Stimulated activated CD4-positive, alpha-beta T cell treated with anti-CD3 and anti-CD28 coated beads, Interleukin-12 subunit alpha, Interleukin-12 subunit beta, amount 100 ng/mL, for 48 hours (primary cell): ENCODE results near the gene DHDDS.
"Not testable (repeated sequence)": the region's sequence is repeated elsewhere in the genome, so short reads cannot be mapped to it uniquely, and the experiment has no call there.

ENCODE experiments used
- DNase-seq, 3 donors: peaks; one replicate each; pipeline ENCODE4 v3.0.0-alpha.2; 2020; ENCODE audit warnings: low read depth in 2 of 3, low spot score in 1 of 3

Gene DHDDS

DNA sequence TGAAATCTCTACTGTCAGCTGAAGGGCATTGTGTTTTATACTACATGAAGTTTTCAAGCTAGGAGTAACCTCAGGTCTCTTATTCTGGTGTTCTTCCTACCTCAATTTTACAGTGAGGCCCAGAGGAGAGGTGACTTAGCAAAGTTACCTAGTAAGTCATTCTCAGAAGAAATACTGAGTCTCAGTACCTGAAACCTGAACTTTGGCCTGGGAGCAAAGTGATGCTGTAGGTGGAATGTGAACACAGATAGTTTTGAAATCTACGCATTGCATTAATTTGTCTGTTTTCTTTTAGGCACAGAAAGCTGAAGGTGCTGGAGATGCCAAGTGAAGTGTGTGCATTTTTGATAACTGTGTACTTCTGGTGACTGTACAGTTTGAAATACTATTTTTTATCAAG, 42.7 kb downstream of the DHDDS start:
- DNase-seq: no peak

DNA sequence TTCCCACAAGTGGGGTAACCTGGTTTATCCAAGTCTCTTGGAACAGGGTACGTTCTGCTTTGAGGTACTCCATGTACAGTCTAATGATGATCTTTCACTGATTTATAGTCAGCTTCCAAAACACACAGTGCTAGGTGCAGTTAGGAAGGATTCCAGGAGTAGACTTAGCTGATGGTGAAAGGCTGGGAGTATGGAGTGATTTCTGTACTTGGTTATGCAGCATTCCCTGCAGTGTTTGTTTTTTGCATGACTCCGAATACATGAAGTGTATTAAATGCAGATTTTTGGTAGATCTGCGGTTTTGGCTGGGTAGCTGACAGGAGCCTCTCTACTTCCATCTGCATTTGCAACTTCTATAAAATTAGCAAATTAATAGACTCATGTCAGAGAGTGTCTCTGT, 43.9 kb downstream of the DHDDS start:
- no peak for DNase-seq

DNA sequence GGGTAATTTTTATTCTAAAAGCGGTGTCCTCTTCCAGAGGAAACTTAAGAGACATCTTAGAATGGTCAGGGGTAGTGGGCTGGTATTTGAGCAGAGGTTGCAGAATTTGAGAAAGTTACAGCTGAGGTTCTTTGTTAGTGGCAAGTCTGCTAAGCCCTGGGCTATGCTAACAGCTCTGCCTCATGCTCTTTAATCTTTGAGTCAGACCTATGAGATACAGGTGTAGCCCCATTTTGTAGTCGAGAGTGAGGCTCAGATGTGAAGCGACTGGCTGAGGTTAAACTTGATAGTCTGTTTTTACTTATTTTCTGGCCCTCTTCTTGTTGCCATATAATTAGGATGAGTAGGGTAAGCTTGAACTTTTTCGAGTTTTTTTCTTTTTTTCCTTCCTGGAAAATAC, 44.8 kb downstream of the DHDDS start:
- no peak for DNase-seq

DNA sequence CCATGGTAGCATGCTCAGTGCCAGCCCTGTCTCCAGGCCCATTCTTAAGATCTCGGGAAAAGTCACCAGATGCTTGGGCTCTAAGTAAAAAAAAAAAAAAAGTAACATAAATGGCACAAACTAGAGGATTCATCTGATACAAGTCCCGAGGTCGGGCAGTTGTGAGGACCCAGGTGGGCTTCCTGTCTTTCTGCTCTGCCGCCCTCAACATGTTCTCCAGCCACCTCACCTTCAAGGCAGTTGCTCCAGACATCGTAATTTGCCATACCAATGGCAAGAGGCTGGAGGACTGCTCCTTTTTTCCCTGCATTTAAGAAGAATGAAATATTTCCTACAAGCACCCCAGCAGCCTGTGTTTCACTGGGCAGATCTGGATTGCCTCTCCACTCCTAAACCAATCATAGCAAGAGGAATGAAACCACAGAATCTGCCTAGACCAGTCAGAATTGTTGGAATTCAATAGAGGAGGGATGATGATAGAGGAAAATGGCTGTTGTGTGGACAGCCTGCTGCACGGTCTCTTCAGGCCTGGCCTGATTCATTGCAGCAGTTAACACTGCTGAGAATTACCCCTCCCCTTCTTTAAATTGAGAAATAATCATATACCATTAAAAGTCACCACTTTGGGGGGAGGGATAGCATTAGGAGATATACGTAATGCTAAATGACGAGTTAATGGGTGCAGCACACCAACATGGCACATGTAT, 45.5 kb downstream of the DHDDS start:
- DNase-seq: no peak

DNA sequence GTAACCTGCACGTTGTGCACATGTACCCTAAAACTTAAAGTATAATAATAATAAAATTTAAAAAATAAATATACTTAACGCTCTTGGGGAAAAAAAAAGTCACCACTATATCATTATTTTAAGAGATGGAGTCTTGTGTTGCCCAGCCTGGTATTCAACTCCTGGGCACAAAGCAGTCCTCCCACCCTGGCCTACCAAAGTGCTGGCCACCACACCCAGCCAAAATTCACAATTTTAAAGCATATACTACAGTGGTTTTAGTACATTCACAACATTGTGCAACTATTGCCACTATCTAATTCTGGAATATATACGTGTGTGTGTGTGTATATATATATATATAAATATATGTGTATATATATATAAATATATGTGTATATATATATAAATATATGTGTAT, 46.0 kb downstream of the DHDDS start:
- DNase-seq: no peak

DNA sequence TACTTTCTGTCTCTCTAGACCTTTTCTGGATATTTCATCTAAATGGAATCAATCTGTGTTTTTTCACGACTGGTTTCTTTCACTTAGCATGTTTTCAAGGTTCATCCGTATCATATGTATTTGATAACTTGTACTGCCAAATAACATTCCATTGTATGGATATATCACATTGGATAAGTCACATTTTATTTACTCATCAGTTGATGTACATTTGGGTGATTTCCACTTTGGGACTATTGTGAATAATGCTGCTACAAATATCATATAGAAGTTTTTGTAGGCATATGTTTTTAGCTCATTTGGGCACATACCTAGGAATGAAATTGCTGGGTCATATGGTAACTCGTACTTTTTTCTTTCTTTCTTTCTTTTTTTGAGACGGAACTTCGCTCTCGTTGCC, 46.9 kb downstream of the DHDDS start:
- no peak for DNase-seq

DNA sequence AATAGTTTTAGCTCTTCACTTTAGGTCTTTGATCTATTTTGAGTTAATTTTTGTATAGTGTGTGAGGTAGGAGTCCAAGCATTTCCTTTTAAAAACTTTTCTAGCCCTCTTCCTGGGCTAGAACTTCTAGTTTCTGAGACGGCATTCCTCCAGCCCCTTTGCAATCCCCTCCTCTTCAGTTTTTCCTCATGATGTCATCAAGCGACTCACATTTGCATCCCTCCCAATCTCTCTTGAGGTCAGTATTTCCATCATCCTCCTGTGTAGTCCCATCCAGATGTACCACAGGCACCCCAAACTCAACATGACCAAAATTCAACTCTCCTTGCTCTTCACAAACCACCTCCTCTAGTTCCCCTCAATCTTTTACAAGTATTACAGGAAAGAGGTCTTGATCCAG, 50.8 kb downstream of the DHDDS start:
- no peak for DNase-seq

DNA sequence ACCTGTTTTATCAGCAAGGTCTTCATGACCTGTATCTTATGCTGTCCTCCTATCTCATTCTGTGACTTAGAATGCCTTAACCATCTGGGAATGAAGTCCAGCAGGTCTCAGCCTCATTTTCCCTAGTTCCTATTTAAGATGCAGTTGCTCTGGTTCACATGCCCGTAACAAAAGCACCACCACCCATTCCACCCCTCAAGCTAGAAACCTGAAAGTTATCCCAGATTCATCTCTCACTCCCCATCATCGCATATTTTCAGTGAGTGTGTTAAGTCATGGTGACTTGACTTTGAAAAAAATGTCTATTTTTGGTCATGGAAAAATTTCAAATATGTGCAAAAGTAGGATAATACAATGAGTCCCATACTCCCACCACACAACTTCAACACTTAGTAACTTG, 51.9 kb downstream of the DHDDS start:
- DNase-seq: no peak

DNA sequence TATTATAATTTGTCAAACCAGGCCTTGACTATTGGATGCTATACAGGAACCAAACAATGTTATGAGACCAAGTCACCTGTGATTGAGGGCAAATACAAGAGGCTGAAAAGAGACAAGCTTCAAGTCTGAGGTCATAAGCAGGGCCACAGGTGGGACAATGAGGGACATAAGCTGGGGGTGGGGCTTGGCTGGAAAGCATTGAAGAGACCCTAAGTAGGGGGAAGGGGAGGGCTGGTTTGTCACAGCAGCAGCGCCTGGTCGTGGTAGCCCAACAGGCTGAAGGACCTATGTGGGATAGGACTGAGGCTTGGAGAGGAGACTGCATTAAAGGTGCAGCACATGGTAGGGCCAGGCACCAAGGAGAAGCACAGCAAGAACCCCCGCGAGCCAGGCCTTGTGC, 58.0 kb downstream of the DHDDS start:
- DNase-seq: no peak

DNA sequence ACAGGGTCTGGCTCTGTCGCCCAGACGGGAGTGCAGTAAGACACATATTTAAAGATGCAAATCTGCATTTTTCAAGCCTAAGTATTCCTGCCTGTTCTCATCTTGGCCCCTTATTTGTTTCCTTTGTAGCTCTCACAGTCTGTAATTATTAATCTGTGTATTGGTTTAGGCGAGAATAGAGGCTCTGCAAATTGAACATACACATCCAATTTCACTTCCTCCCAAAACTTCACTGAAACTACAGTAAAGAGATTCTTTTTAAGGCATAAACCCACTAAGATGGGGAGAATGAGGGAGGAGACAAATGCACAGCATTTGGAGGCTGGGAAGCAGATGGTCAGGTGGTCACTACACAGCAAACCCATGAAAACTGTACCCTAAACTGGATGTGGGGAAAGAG, 61.1 kb downstream of the DHDDS start:
- no peak for DNase-seq

DNA sequence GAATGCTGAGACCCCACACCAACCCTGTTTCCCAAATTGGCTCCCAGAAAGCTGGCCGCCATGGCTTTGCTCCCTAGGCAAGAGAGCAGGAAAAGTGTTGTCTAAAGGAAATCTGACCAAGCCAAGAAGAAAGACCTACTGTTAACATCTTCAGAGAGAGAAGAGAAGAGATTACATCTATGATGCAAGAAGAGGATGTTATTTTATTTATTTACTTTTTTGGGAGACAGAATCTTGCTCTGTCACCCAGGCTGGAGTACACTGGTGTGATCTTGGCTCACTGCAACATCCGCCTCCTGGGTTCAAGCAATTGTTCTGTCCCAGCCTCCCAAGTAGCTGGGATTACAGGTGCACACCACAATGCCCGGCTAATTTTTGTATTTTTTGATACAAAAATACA, 61.8 kb downstream of the DHDDS start:
- no peak for DNase-seq

DNA sequence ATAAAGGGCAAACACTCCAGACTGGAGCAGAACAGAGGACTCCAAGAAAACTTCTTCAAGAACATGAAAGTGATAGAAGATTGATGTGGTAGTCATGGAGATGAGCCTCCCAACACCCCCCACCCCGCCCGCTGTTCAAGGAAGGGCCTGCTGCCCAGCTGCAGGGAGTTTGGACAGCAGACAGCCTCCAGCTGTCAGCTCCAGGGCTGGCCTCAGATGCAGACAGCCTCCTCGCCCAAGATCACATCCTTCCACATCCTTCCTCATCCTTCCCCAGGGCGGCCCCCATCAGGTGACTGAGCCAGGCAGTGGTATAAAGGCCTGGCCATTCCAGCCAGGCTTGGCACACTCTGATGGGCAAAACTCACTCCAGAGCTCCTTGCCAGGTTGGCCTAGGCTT, 64.7 kb downstream of the DHDDS start:
- no peak for DNase-seq

DNA sequence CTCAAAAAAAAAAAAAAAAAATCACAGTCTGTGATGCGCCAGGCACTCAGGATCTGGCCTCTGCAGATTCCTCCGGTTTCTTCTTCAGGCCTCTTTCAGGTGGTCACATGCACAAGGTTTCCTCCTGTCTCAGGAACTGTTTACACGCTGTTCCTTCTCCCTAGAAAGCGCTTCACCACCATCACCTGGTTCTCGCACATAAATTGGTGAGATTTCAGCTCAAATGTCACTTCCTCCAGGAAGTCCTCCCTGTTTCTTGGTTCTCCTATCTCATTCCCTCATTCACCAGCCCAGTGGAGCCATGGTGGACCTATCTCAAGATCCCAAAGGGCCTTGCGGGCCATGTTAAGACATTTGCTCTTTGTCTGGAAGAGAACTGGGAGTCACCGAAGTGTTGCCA, 66.8 kb downstream of the DHDDS start:
- no peak for DNase-seq

DNA sequence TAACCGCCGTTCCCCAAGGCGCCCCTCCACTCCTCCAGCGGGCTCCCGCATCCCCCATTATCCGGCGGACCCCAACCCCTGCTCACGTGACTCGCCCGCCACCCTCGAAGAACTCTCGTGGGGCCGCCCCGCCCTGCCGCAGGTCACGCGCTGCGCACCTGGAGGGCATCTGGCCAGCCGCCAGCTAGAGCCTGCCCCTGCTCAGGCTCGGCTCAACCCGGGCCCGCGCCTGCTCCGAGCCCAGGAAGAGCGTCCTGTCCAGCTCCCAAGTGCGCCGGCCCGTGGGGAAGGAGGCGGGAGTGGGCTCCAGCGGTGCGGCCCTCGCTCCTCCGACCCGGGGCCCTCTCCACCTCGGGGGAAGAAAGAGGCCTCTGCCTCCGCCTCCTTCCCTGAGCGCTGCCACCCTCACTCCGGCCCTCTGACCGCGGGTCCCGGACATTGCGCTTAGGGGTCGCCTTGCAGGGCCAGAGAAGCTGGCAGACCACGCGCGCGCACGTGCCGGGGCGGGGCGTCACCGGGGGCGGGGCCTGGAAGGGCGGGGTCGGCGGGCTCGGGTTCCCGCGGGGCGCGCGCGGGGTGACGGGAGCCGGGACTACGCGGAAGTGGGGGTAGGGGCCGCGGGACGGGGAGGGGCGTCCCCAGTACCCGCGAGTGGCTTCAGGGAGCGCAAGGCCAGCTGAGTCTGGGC, 68.5 kb downstream of the DHDDS start:
- peak; percentile 84 to 92 (median 91) for DNase-seq

DNA sequence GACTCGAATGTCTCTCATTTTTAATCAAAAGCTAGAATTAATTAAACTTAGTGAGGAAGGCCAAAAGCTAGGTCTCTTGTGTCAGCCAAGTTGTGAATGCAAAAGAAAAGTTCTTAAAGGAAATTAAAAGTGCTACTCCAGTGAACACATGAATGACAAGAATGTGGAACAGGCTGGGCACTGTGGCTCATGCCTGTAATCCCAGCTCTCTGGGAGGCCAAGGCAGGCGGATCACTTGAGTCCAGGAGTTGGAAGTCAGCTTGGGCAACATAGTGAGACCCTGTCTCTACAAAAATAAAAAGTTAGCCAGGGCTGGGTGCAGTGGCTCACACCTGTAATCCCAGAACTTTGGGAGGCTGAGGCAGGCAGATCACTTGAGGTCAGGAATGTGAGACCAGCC, 78.6 kb downstream of the DHDDS start:
- not testable (repeated sequence) for DNase-seq

DNA sequence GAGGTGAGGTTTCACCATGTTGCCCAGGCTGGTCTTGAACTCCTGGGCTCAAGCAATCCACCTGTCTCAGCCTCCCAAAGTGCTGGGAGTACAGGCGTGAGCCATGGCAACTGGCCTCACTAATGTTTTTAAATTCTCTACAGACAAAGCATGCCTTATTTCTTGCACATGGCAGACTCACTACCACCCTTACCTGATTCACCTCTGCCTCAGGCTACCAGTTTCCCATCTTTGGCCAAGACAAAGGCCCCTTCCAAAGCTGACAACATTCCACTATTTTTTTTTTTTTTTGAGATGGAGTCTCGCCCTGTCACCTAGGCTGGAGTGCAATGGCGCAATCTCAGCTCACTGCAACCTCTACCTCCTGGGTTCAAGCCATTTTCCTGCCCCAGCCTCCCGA, 83.7 kb downstream of the DHDDS start:
- not testable (repeated sequence) for DNase-seq

DNA sequence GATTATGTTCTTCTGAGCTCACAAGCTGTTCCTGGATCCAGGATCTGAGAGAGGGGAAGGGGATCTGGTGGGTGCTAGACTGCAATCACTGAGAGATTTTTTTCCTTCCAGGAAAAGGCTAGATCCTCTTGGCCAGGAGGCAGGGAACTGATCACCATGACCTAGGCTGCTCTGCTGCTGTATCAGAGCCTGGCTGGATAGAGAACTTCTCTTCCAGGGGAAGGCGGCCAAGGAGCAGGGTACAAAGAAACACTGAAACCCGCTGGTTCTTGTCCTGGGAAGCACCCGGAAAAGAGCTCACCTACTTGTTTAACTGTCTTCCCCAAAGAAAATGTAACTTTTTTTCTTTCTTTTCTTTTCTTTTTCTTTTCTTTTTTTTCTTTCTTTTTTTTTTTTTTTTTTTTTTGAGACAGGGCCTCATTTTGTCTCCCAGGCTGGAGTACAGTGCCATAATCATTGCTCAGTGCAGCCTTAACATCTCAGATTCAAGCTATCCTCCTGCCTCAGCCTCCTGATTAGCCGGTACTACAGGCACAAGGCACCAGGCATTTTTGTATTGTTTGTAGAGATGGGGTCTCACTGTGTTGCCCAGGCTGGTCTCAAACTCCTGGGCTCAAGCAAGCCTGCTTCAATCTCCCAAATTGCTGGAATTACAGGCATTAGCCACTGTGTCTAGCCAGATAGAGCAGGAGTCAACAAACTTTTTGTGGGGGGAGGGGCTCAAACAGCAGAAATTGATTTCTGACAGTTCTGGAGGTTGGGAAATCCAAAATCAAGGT, 85.1 kb downstream of the DHDDS start:
- no peak for DNase-seq

DNA sequence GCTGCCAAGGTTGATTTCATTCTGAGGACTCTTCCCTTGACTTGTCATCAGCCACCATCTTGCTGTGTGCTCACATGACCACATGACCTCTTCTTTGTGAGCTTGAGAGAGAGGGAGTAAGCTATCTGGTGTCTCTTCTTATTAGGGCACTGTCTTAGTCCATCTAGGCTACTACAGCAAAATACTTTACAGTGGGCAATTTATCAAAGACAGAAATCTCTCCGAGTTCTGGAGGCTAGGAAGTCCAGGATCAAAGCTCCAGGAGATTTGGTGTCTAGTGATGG, 85.6 kb downstream of the DHDDS start:
- no peak for DNase-seq

DNA sequence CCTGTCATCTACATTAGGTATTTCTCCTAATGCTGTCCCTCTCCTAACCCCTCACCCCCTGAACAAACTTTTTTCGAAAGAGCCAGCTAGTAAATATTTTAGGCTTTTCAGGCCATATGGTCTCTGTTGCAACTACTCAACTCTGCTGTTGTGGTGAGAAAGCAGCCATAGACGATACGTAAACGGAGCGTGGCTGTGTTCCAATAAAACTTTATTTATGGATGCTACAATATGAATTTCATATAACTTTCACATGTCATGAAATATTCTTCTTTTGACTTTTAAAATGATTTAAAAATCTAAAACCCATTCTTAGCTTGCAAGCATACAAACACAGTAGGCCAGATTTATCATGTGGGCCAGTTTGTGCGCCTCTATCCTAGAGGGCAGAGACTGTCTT, 86.2 kb downstream of the DHDDS start:
- no peak for DNase-seq

DNA sequence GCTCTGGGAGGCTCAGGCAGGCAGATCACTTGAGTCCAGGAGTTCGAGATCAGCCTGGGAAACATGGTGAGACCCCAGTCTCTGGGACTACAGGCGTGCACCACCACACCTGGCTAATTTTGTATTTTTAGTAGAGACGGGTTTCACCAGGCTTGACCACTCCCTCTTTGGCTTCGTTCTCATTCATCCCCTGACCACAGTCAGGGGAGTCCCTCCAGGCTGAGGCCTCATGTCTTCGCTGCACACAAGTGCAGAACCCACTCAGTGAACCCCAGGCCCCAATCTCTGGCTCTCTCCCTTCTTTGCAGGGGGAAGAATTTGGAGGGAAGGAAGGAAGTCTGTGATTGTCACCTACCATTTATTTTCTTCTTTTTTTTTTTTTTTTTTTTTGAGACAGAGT, 88.2 kb downstream of the DHDDS start:
- no peak for DNase-seq
